ENCODE data around the gene TPK1.

DNA sequence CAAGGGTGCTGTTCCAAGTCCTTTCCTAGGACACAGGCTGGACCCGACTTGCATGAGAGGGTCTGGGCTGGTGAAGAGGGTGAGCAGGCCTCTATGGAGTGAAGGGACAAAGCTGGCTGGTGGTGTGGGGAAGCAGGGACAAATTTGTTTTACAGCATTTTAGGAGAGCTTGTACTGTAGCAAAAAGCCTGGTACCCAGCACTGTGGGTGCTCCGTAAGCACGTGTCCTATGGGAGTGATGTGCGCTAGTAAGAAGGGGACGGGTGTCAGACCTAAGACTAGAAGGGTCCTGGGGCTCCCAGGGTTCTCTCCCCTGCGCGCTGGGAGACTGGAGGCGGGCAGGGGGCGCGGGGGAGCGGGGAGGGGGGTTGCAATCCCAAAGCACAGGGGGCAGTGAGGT lies 432.8 kb downstream of the TPK1 start:
- TF ChIP-seq, protein P1, sequence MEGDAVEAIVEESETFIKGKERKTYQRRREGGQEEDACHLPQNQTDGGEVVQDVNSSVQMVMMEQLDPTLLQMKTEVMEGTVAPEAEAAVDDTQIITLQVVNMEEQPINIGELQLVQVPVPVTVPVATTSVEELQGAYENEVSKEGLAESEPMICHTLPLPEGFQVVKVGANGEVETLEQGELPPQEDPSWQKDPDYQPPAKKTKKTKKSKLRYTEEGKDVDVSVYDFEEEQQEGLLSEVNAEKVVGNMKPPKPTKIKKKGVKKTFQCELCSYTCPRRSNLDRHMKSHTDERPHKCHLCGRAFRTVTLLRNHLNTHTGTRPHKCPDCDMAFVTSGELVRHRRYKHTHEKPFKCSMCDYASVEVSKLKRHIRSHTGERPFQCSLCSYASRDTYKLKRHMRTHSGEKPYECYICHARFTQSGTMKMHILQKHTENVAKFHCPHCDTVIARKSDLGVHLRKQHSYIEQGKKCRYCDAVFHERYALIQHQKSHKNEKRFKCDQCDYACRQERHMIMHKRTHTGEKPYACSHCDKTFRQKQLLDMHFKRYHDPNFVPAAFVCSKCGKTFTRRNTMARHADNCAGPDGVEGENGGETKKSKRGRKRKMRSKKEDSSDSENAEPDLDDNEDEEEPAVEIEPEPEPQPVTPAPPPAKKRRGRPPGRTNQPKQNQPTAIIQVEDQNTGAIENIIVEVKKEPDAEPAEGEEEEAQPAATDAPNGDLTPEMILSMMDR (conservative IDR thresholded peaks at IDR 0.05 in 1 of 2, IDR thresholded peaks at IDR 0.05 in 1 of 2; ENCODE audit: low read depth in 1 of 2, low read length in 2 of 2), result no peak
- TF ChIP-seq EZH2 (IDR thresholded peaks at IDR 0.05; ENCODE audit: low read length, missing control alignments), result no peak
